H1 (cell line): ENCODE measurements around the gene IDI2.

Experiments
- MAX ChIP-seq: IDR thresholded peaks from 2 replicates; pipeline ENCODE4 v1.6.1; 2012; ENCODE audit warnings: inconsistent platforms
- TAF1 ChIP-seq: IDR thresholded peaks from 2 replicates; pipeline ENCODE4 v1.6.1; 2011; ENCODE audit warnings: mild to moderate bottlenecking, low read depth, low read length
- YY1 ChIP-seq: IDR thresholded peaks from 2 replicates; pipeline ENCODE4 v1.6.1; 2011; ENCODE audit warnings: low read depth, mild to moderate bottlenecking, low read length
- TF ChIP-seq, protein P1 (sequence below): IDR thresholded peaks from 2 replicates; pipeline ENCODE4 v1.6.1; 2012; ENCODE audit warnings: low read length, inconsistent platforms
- TF ChIP-seq, protein P2 (sequence below), 3 experiments: IDR thresholded peaks; 1 replicate in 2 of 3; 2 replicates in 1 of 3; pipeline versions ENCODE4 v1.5.1 to v1.6.1; 2011; ENCODE audit warnings: low read length in 3 of 3, mild to moderate bottlenecking in 3 of 3, inconsistent platforms in 2 of 3, low read depth in 1 of 3, moderate library complexity in 1 of 3; ENCODE audit not compliant: insufficient read depth in 1 of 3; ENCODE audit errors: control extremely low read depth in 1 of 3

GRCh38 chr10:1020460-1020859 is 5.2 kb downstream of the IDI2 start:
- TF ChIP-seq, protein P1, sequence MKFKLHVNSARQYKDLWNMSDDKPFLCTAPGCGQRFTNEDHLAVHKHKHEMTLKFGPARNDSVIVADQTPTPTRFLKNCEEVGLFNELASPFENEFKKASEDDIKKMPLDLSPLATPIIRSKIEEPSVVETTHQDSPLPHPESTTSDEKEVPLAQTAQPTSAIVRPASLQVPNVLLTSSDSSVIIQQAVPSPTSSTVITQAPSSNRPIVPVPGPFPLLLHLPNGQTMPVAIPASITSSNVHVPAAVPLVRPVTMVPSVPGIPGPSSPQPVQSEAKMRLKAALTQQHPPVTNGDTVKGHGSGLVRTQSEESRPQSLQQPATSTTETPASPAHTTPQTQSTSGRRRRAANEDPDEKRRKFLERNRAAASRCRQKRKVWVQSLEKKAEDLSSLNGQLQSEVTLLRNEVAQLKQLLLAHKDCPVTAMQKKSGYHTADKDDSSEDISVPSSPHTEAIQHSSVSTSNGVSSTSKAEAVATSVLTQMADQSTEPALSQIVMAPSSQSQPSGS, result no peak
- no peak for TF ChIP-seq MAX
- TF ChIP-seq TAF1, result no peak
- TF ChIP-seq YY1, result no peak
- TF ChIP-seq, protein P2, sequence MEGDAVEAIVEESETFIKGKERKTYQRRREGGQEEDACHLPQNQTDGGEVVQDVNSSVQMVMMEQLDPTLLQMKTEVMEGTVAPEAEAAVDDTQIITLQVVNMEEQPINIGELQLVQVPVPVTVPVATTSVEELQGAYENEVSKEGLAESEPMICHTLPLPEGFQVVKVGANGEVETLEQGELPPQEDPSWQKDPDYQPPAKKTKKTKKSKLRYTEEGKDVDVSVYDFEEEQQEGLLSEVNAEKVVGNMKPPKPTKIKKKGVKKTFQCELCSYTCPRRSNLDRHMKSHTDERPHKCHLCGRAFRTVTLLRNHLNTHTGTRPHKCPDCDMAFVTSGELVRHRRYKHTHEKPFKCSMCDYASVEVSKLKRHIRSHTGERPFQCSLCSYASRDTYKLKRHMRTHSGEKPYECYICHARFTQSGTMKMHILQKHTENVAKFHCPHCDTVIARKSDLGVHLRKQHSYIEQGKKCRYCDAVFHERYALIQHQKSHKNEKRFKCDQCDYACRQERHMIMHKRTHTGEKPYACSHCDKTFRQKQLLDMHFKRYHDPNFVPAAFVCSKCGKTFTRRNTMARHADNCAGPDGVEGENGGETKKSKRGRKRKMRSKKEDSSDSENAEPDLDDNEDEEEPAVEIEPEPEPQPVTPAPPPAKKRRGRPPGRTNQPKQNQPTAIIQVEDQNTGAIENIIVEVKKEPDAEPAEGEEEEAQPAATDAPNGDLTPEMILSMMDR (IDR thresholded peaks at IDR 0.05; ENCODE audit: control extremely low read depth in 1 of 3, insufficient read depth in 1 of 3, low read depth in 1 of 3, low read length in 3 of 3), result no peak
